ENCODE measurements around the gene GFAP. TPM values are rescaled to one million over a fixed set of nuclear protein-coding genes. Genes with fewer than 3 reads are reported as not detected.
A peak's percentile ranks its signal among the peaks of the same experiment; 100 is the strongest.

Gene GFAP
- total RNA-seq, 1 experiment from 2014 or later, result not detected

- BruUV-seq (replicated peaks), result no TSS peak
- CTCF ChIA-PET, result interaction anchor here (0.7 to 7.5 kb wide), 6 partner anchors 10 to 1406 kb away, joined by 3 to 65 read pairs (median 4); no protein-coding TSS in a partner anchor
- Mint-ChIP-seq H3K9me3 (ENCODE audit: low read depth, unreplicated experiment) (no peaks in the 10 kb centered on the region), H3K4me1 (ENCODE audit: low read depth, unreplicated experiment) (no peaks in the 10 kb centered on the region), H3K36me3 (ENCODE audit: insufficient read depth, unreplicated experiment) (peaks cover 61% of the 10 kb centered on the region), H3K27me3 (ENCODE audit: unreplicated experiment) (no peaks in the 10 kb centered on the region), H3K4me3 (ENCODE audit: low read depth, unreplicated experiment) (no peak overlapping the region), H3K27ac (ENCODE audit: unreplicated experiment) (no peak overlapping the region)
- intact Hi-C loops (cut with micrococcal nuclease; ENCODE audit: unreplicated experiment), result loop anchor here (5.0 kb wide), 1 partner anchor 41 kb away; no protein-coding TSS in a partner anchor
- no peak for DNase-seq
- TF ChIP-seq CTCF (IDR thresholded peaks at IDR 0.05; ENCODE audit: unreplicated experiment), result no peak
Measured at GRCh38 chr17:44867841-44868240, 47.5 kb downstream of the GFAP start.

DNA sequence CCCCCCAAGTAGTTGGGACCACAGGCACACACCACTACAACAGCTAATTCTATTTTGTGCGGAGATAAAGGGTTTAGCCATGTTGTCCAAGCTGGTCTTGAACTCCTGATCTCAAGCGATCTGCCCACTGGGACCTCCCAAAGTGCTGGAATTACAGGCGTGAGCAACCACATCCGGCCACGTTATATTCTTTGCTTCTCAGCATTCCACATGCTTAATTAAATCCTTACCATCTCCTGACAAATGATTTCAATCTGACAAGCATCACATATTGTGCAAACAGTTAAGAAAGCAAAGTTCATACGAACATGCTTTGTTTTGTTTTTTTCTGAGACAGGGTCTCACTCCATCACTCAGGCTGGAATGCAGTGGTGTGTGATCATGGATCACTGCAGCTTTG lies 49.4 kb downstream of the GFAP start:
- intact Hi-C loops (cut with micrococcal nuclease; ENCODE audit: unreplicated experiment), result loop anchor here (1.0 to 5.0 kb wide), 3 partner anchors 39 to 91 kb away; no protein-coding TSS in a partner anchor
- Mint-ChIP-seq H3K27ac (ENCODE audit: unreplicated experiment) (no peak overlapping the region), H3K4me1 (ENCODE audit: low read depth, unreplicated experiment) (no peaks in the 10 kb centered on the region), H3K9me3 (ENCODE audit: low read depth, unreplicated experiment) (no peaks in the 10 kb centered on the region), H3K36me3 (ENCODE audit: insufficient read depth, unreplicated experiment) (peaks cover 61% of the 10 kb centered on the region), H3K4me3 (ENCODE audit: low read depth, unreplicated experiment) (no peak overlapping the region), H3K27me3 (ENCODE audit: unreplicated experiment) (no peaks in the 10 kb centered on the region)
- no TSS peak for BruUV-seq (replicated peaks)
- CTCF ChIA-PET, result interaction anchor here (7.5 kb wide), 1 partner anchor 87 kb away, joined by 65 read pairs; no protein-coding TSS in a partner anchor
- no peak for TF ChIP-seq CTCF (IDR thresholded peaks at IDR 0.05; ENCODE audit: unreplicated experiment)
- DNase-seq, result no peak

- BruUV-seq (replicated peaks), result no TSS peak
- Mint-ChIP-seq H3K4me3 (ENCODE audit: low read depth, unreplicated experiment) (no peak overlapping the region), H3K27me3 (ENCODE audit: unreplicated experiment) (no peaks in the 10 kb centered on the region), H3K27ac (ENCODE audit: unreplicated experiment) (no peak overlapping the region), H3K36me3 (ENCODE audit: insufficient read depth, unreplicated experiment) (peaks cover 67% of the 10 kb centered on the region), H3K9me3 (ENCODE audit: low read depth, unreplicated experiment) (no peaks in the 10 kb centered on the region), H3K4me1 (ENCODE audit: low read depth, unreplicated experiment) (no peaks in the 10 kb centered on the region)
- CTCF ChIA-PET, result interaction anchor here (0.6 to 7.5 kb wide), 3 partner anchors 86 to 183 kb away, joined by 3 to 65 read pairs (median 15); no protein-coding TSS in a partner anchor
- intact Hi-C loops (cut with micrococcal nuclease; ENCODE audit: unreplicated experiment), result loop anchor here (1.0 to 5.0 kb wide), 3 partner anchors 38 to 90 kb away; no protein-coding TSS in a partner anchor
- peak; percentile 91 for TF ChIP-seq CTCF (IDR thresholded peaks at IDR 0.05; ENCODE audit: unreplicated experiment)
- DNase-seq, result peak; percentile 87
Measured at GRCh38 chr17:44865231-44865660, 50.1 kb downstream of the GFAP start.

- TF ChIP-seq CTCF (IDR thresholded peaks at IDR 0.05; ENCODE audit: unreplicated experiment), result no peak
- DNase-seq, result no peak
- H3K9me3 Mint-ChIP-seq (ENCODE audit: low read depth, unreplicated experiment), result no peaks in the 10 kb centered on the region
- intact Hi-C loops (cut with micrococcal nuclease; ENCODE audit: unreplicated experiment), result loop anchor here (1.0 to 5.0 kb wide), 3 partner anchors 38 to 90 kb away; no protein-coding TSS in a partner anchor
- H3K36me3 Mint-ChIP-seq (ENCODE audit: insufficient read depth, unreplicated experiment), result peaks cover 64% of the 10 kb centered on the region
- H3K27me3 Mint-ChIP-seq (ENCODE audit: unreplicated experiment), result no peaks in the 10 kb centered on the region
- no peaks in the 10 kb centered on the region for H3K4me1 Mint-ChIP-seq (ENCODE audit: low read depth, unreplicated experiment)
- H3K27ac Mint-ChIP-seq (ENCODE audit: unreplicated experiment), result no peak overlapping the region
- CTCF ChIA-PET, result interaction anchor here (0.6 to 7.5 kb wide), 3 partner anchors 86 to 183 kb away, joined by 3 to 65 read pairs (median 15); no protein-coding TSS in a partner anchor
- H3K4me3 Mint-ChIP-seq (ENCODE audit: low read depth, unreplicated experiment), result no peak overlapping the region
- no TSS peak for BruUV-seq (replicated peaks)
Measured at GRCh38 chr17:44864831-44865230, 50.5 kb downstream of the GFAP start.
